ENCODE results near the gene SIVA1. TPM values are rescaled to one million over a fixed set of nuclear protein-coding genes. Genes with fewer than 3 reads are reported as not detected.

The SIVA1 gene
- total RNA-seq, 1 experiment from 2014 or later: 139 TPM

- DNase-seq (ENCODE audit: low read depth): no peak
Measured at GRCh38 chr14:104783484-104784217, 30.7 kb downstream of the SIVA1 start.

DNA sequence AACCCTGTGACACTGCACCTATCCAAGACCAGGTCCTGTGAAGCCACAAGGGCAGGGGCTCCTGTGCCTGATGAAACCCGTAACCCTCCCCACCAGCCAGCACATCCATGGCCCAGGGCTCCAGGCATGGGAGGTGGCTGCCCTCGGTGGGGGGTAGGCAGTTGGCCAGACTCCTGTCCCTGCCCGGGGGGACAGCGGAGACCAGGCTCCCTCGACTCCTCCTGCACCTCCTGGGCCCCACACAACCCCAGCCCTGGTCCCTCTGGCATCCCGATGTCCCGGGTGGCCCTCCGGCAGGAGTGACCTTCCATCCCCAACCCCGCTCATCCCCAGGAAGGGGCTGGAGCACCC lies 31.2 kb downstream of the SIVA1 start:
- DNase-seq (ENCODE audit: low read depth): no peak

GRCh38 chr14:104784846-104785707 lies 32.1 kb downstream of the SIVA1 start:
- no peak for DNase-seq (ENCODE audit: low read depth)

DNA sequence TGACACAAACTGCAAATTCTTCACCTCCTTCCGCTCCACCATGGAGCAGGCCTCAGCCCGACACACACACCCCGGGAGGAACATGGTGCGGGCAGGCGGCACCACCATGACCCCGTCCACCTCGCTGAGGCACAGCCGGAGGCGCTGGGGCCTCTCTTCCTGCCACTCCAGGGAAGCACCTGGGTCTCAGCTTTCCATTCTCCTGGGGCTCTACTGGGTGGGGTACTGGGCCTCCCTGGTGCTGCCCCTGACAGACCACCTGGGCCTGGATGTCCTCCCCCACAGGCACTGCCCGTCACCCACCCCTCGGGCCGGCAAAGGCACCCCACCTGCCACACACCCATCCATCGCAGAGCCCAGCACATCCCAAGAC lies 32.7 kb downstream of the SIVA1 start:
- DNase-seq (ENCODE audit: low read depth): no peak

GRCh38 chr14:104786091-104786586 lies 33.2 kb downstream of the SIVA1 start:
- DNase-seq (ENCODE audit: low read depth): no peak

GRCh38 chr14:104786726-104787675 lies 34.1 kb downstream of the SIVA1 start:
- DNase-seq (ENCODE audit: low read depth): no peak

DNA sequence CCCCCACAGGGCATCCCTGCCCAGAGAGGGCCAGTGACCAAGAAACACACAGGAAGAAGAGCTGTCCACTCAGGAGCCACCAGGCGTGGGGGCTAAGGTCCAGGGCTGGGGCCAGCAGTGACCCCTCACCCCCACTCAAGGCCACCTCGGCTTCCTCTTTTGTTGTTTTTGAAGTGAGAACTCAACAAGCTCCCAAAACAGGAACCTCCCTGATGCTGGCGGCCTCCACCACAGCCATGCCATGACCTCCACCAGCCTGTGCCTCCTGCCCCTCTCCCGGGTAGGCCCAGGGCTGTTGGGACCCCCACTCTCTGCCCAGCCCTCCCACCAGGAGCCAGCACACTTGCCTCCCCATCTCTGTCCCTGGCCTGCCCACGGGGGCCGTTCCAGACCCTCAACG lies 34.8 kb downstream of the SIVA1 start:
- DNase-seq (ENCODE audit: low read depth): no peak

- no peak for DNase-seq (ENCODE audit: low read depth)
Measured at GRCh38 chr14:104788161-104788818, 35.3 kb downstream of the SIVA1 start.

- no peak for DNase-seq (ENCODE audit: low read depth)
Measured at GRCh38 chr14:104788873-104789663, 36.1 kb downstream of the SIVA1 start.

GRCh38 chr14:104789752-104790743 lies 37.1 kb downstream of the SIVA1 start:
- no peak for DNase-seq (ENCODE audit: low read depth)

GRCh38 chr14:104791425-104791824 lies 38.5 kb downstream of the SIVA1 start:
- no peak for DNase-seq (ENCODE audit: low read depth)

GRCh38 chr14:104792101-104792884 lies 39.3 kb downstream of the SIVA1 start:
- no peak for DNase-seq (ENCODE audit: low read depth)

DNA sequence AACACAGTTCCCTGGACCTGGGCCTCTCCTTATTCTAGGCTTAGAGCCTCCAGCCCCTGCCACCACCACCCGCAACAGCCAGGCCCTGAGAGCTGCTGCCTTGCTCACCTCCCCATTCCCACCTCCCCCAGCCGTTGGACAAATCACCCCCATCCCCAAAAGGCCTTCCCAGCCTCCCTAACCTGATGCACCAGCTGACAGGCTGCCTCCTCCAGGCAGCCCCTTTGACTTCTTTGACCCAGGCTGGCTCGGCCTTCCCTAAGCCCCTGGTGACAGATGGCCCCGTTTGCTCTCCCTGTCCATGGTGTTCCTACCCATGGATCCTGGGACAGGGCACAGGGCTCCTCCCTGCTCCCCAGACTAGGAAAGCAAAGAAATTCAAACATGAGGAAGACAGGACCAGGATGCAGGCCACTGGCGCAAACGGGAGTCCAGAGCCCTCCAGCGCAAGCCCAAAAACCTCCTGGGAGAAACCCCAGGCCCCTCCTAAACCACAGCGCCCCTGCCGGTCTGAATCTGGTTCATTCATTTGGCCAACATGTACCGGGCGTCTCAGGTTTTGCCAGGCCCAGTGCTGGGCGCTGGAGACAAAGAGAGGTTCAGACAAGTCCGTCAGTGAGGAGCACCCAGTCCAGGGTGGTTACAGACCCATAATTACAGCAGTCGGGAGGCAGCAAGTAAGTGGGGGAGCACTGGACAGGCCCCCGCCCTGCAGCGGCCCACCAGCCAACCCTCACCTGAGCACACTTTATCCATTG lies 40.2 kb downstream of the SIVA1 start:
- DNase-seq (ENCODE audit: low read depth): no peak

DNA sequence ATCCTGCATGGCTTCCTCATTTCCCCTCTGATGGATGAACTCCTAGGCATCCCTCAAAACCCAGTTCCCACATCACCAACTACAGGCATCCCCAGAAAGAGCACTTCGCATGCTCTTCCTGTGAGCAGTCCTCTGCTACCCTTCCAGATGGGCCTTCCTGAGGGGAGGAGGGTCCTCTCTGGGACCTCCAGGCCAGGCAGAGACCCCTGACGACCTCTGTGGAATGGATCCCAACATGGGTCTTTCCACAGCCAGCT lies 40.7 kb downstream of the SIVA1 start:
- no peak for DNase-seq (ENCODE audit: low read depth)

DNA sequence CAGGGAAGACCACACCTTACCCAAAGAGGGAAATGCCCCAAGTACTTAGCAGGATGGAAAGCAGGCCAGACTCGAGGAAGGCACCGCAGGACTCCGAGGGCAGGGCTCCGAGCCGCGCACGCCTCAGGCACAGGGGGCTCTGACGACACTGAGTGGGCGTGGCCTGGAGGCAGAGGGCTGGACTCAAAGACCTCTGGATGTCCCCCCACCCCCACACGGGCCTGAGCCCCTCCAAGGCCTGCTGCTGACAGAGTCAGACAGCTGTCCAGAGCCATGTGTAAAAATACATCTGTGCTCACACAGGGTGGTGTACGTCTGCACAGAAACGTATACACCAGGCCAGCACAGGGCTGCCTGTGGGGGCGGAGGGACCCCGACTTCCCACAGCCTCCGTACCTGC lies 41.2 kb downstream of the SIVA1 start:
- DNase-seq (ENCODE audit: low read depth): peak; percentile 51

DNA sequence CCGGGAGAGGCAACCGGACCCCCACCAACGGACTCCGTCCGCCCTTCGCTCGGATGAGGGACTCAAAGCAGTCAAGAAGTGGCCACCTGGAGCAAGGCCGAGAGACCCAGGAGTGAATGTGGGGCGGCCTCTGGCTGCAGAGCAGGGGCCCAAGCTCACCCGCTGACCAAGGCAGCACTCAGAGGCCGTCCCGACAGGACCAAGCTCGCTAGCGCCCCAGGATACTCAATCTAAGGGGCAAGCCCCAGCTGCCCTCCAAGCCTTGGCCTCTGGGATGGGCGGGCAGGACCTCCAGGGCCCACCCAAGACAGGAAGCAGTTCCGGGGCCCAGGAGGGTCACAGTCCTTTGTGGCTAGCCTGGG lies 41.7 kb downstream of the SIVA1 start:
- DNase-seq (ENCODE audit: low read depth): no peak

DNA sequence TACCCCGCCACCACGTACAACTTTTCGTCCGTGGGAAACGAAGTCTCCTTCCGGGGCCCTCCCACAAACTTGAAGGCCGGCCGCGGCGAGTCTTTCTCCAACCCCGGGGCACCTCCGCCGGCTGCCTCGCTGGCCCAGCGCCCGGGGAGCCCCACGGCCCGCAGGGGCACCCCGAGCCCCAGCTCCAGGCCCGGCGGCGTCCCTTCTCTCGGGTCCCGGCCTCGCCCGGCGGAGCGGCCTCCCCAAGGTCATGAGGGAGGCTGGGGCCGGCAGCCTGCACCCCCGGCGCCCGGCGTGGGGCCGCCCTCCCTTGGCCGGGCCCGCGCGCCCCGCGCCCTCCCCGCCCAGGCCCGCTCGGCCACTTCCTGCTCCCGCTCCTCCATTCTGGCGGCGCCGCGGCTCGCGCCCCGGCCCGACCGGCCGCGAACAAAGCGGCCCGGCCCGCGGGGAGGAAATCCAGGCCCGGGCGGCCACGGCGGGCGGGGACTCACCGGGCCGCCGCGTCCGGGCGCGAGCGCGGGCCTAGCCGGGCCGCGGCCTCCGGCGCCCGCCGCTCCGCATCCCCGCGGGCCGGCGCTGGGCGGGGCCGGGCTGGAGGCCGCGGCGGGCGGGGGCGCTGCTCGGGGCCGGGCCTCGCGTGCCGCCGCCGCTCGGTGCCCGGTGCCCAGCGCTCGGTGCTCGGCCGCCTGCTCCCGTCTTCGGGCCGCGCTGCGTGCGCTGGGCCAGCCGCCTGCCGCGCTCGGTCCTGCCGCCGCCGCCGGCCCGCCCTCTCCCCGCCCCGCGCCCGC lies 42.2 kb downstream of the SIVA1 start, which contains the start of gene AKT1:
AKT1 (minus strand) TSS at position 756 of the 788 bp plus-strand sequence. CDS start 3,105 bp downstream, outside the sequence.
- no peak for DNase-seq (ENCODE audit: low read depth)

All from HT1080 (cell line).